Omental fat pad (tissue), 4 donors: ENCODE measurements around the gene CUX1. TPM values are rescaled to one million over a fixed set of nuclear protein-coding genes. Genes with fewer than 3 reads are reported as not detected.
"Not testable (repeated sequence)": the region's sequence is repeated elsewhere in the genome, so short reads cannot be mapped to it uniquely, and the experiment has no call there.

Source experiments
- ATAC-seq: fragments of 150-250 bp; one replicate; pipeline ENCODE4 v1.9.1; 2016; ENCODE audit warnings: mild to moderate bottlenecking, moderate library complexity; ENCODE audit not compliant: low FRiP score
- DNase-seq: peaks from one replicate; pipeline ENCODE4 v3.0.0-alpha.2; 2019; ENCODE audit warnings: low spot score
- total RNA-seq, 4 donors: library from RNA; depleted of rRNA; stranded (reverse); fragments of >200 nt; gene quantifications; one replicate each; pipeline ENCODE4 v1.1.0, GENCODE V29; 2016
- TF ChIP-seq, protein P1 (sequence below), 3 donors: fragments of 450-650 bp; IDR thresholded peaks; one replicate each; pipeline ENCODE4 v1.5.1; 2016 to 2017; ENCODE audit warnings: antibody characterized with exemption in 3 of 3, mild to moderate bottlenecking in 3 of 3, moderate library complexity in 2 of 3

CUX1 gene
- total RNA-seq, 4 donors from 2014 or later, result 67.6 to 141 (median 75.7) TPM

DNA sequence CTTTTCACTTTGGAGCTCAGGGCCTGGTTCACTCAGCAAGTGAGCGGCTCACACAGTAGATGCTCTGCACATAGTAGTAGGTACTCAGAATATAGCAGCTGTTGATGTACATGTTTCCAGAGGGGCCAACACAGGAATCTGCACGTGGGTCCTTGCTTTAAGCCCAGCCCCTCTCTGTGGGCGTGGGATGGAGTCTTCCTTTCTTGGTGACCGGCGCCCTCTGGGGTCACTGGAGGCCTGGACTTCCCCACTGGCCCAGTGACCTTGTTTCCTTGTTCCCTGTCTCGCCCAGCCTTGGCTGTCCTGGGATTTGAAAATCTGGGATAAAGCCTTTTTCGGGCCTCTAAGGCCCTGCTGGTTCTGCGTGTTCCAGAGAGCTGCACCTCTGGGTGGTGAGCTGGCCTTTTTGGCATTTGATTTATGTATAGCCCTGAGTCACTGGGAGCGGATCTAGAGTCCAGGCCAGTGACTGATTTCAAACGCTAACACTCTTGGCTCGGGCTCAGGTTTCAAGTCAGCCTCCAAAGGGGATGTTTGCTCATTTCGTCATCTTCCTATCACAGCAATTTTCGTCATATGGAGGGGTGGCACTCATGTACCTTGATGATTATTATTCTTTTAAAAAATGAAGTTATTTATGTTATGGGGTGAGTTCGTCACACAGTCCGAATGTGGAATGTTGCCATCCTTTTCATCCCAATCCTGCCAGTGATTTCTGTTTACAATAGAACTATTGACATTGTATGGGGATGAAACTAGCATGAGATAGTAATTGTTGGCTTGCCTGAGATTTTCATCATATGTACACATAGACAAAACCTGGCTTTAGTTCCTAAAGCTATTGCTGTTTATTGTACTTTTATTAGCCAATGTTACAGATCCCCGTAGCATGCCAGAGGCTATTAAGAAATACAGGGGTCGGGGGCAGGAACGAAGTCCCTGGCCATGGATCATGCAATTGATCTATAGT is 65.5 kb downstream of the CUX1 start:
- peak; percentile 88 for ATAC-seq
- peak; percentile 61 for DNase-seq
- TF ChIP-seq, protein P1, sequence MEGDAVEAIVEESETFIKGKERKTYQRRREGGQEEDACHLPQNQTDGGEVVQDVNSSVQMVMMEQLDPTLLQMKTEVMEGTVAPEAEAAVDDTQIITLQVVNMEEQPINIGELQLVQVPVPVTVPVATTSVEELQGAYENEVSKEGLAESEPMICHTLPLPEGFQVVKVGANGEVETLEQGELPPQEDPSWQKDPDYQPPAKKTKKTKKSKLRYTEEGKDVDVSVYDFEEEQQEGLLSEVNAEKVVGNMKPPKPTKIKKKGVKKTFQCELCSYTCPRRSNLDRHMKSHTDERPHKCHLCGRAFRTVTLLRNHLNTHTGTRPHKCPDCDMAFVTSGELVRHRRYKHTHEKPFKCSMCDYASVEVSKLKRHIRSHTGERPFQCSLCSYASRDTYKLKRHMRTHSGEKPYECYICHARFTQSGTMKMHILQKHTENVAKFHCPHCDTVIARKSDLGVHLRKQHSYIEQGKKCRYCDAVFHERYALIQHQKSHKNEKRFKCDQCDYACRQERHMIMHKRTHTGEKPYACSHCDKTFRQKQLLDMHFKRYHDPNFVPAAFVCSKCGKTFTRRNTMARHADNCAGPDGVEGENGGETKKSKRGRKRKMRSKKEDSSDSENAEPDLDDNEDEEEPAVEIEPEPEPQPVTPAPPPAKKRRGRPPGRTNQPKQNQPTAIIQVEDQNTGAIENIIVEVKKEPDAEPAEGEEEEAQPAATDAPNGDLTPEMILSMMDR (IDR thresholded peaks at IDR 0.05), result no peak

DNA sequence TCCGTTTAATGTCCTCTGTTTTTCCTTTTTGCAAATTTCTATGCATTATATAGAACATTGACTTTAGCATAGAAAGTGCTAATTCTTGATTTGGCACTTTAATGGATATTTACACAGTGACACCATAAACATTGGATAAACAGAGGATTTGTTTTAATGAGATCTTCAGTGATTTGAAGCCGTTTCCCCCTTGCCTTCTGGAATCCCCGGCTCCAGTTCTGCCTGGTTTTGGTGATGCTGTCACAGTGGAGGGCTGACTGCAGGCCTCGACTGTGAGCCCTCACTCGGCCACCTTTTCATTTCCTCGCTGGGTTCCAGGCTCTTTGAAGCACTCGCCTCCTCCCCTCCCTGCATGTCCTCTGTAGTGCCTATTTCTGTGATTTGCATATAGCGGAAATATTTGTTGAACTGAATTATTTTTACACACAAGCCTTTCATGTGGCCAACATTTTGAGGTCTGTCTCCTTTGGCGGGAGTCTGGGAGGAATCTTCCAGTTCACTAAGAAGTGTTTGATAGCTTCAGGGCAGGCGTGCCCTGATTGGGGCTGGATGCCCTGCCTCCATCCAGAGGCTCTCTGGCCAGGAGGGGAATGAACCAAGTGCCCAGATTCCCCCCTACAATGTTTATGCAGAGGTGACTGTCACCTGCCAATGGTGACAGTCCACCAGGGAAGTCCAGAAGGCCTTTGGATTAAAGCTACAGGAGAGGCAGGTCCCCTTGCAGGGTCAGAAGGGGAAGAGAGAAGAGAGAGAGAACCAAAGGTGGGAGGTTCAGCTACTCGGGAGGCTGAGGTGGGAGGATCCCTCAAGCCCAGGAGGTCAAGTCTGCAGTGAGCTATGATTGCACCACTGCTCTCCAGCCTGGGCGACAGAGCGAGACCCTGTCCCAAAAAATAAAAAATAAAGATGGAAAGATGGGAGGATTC is 67.5 kb downstream of the CUX1 start:
- ATAC-seq (no peak), DNase-seq (no peak)
- TF ChIP-seq, protein P1 (IDR thresholded peaks at IDR 0.05), result no peak

DNA sequence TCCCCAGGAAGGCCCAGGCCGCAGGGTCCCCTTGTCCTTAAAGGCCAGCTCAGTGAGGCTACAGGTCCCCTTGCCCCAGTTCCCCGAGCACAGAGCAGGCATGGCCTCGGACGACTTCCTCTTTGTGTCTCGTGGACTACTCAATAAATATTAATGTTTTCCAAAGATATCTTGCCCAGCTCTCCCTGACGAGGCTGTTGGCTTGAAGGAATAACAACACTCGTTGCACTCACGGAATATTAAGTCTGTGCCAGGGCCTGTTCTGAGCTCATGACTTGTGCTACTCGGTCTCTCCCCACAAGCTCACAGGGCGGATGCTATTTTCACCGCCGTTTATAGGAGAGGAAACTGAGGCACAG is 68.2 kb downstream of the CUX1 start:
- ATAC-seq, result no peak

DNA sequence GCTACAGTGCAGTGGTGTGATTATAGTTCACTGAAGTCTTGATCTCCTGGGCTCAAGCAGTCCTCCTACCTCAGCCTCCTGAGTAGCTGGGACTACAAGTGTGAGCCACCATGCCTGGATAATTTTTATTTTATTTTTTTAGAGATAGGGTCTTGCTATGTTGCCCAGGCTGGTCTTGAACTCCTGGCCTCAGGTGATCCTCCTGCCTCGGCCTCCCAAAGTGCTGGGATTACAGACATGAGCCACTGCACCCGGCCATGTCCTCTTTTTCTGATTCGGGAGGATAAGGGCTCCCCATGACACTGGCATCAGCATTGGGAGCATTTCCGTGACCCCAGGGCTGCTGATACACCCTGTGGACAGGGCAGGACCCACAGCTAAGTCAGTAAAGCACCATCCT is 69.9 kb downstream of the CUX1 start:
- not testable (repeated sequence) for DNase-seq, ATAC-seq

More for the DNA sequence above, 68.2 kb downstream of the CUX1 start:
- DNase-seq, result no peak
- TF ChIP-seq, protein P1 (IDR thresholded peaks at IDR 0.05), result no peak

DNA sequence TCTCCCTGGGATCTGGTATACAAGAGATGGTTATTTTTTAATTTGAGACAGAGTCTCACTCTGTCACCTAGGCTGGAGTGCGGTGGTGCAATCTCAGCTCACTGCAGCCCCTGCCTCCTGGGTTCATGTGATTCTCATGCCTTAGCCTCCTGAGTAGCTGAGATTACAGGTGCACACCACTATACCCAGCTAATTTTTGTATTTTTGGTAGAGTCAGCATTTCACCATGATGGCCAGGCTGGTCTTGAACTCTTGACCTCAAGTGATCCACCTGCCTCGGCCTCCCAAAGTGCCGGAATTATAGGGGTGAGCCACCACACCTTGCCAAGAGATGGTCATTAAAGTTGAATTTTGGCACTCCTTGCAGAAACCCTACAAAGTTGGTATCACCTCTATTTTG is 71.1 kb downstream of the CUX1 start:
- ATAC-seq, DNase-seq: not testable (repeated sequence)

DNA sequence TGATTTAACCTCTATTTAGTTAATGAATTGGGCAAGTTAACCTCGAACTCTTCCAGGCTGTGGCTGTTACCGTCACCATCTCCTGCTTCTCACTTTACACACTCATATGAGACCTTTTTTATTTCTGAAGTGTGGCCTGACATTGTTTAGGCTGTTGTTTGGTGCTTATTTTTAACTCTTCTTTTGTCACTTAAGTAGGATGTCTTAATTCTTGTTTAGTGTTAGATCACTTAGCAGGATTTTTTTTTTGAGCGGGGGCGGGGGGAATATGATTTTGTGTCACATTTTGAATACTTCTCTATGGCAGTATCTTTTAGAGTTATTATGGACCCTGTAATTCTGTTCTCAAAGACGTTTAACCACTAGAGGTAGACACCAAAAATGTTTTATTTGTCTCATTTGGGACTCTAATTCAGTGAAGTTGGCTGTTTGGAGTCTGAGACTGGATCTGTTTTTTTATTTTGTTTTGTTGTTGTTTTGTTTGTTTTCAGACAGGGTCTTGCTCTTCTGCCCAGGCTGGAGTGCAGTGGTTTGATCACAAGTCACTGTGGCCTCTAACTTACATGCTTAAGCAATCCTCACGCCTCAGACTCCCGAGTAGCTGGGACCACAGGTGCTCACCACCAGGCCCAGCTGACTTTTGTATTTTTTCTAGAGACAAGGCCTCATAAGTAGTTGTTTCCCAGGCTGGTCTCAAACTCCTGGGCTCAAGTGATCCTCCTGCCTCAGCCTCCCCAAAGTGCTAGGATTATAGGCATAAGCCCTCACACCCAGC is 73.5 kb downstream of the CUX1 start:
- TF ChIP-seq, protein P1 (IDR thresholded peaks at IDR 0.05), result no peak
- ATAC-seq, result no peak
- no peak for DNase-seq

DNA sequence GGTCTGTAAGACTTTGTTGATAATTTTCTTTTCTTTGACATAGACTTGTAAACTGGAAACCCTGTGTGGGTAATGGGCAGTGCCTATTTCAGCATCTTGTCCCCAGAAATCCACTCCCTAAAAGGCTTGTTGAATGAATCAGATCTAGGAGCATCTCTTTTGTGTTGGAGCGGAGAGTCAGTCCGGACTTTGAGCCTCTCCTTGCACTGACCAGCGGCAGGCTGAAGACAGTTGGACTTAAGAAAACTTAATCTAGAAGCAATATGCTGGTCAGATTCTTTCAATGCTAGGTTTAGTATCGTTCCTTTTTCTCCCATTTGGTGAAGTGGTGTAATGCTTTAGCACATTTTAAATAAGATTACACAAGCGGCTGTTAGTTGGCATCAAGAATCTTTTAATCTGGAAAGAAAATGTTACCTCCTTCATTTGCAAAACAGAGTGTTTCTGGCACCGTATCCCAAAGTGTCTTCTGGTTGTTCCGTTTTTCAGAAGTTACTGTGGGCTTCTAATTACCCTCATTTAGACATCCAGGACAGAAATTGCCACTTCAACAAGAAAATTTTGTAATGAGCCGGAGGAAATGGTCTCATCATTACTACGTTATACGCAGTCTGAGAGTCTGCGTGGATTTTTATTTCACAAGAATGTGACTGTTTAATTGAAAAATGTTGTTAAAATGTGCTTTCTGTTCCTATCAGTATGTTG is 74.7 kb downstream of the CUX1 start:
- TF ChIP-seq, protein P1 (IDR thresholded peaks at IDR 0.05), result no peak
- no peak for DNase-seq
- ATAC-seq, result peak; percentile 72
